ENCODE results near the gene HKDC1. TPM values are rescaled to one million over a fixed set of nuclear protein-coding genes. Genes with fewer than 3 reads are reported as not detected.

HKDC1 gene
- total and polyA plus RNA-seq, 4 donors, result 0.53 to 20.0 (median 5.2) TPM

DNA sequence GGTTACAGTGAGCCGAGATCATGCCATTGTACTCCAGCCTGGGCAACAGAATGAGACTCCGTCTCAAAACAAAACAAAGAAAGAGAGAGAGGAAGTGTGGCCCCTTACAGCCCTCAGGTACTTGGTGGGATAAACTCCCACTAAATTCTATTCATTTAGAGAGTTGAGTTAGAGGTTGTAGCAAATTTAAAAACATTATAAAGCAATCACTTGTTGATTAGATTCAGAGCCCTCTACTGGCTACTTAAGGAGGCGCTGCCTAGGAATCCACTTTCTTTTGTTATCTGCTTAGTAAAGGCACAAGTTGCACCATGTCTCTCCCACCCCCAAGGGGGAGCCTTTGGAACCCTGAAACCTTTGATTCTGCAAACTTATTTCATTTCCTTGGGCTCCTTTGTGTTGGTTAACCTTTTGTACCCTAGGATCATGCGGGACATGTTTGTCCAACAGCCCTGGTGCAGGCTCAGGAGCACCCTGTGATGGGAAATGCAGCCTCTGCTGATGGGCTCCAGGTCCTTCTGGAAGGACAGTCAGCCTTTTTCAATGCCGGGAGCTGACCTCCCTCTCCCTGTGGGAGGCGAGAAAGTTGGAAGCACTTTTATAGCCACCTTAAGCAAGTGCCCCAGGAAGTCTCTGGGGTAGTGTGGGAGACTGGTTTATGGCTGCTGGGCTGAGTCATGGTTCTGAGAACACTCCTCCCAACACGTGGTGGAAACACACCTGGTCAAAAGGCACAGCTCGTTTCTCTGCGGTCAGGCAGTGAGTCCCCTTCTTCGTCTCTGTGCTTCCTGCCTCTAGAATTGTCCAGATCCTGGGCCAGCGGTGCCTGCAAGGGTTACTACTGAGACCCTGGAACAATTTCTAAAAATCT is 2.3 kb downstream of the HKDC1 start (continued):
- TF ChIP-seq JUND (IDR thresholded peaks at IDR 0.05) (peak in 1 of 2 donors; percentile 49), TAF1 (conservative IDR thresholded peaks at IDR 0.05) (no peak), ATF3 (IDR thresholded peaks at IDR 0.05) (peak; percentile 24), FOXA2 (IDR thresholded peaks at IDR 0.05) (no peak)

DNA sequence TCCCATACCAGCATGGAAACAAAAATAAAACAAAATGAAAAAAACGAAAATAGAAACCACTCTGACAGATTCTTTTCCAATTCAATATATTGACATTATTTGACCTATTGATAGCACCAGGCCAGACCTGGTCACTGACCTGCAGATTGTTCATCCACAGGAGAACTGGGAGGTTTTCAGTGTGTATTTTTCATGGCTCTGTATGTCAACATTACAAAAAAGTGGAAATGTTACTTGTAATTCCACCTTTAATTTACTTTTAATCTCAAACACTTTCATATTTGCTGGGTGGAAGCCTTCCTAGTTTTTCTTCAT is 2.9 kb downstream of the HKDC1 start:
- WGBS, result 5% methylated on average over 1 of the region's 1 CpG
- no peak for DNase-seq (ENCODE audit: low spot score)
- no peak overlapping the region for H3K9ac ChIP-seq (ENCODE audit: low read depth in 1 of 2, low read length in 2 of 2)
- peaks cover 0 to 2% (median 0%) of the 10 kb centered on the region in 4 donors for H3K27me3 ChIP-seq (ENCODE audit: control insufficient read depth in 4 of 4, insufficient read depth in 4 of 4, low read length in 3 of 4)
- H3K4me3 ChIP-seq (ENCODE audit: low read depth in 1 of 3, low read length in 3 of 3), result no peak overlapping the region
- H3K4me1 ChIP-seq (ENCODE audit: control insufficient read depth in 4 of 4, insufficient read depth in 4 of 4, low read length in 3 of 4), result peaks cover 0 to 18% (median 8%) of the 10 kb centered on the region in 4 donors
- TF ChIP-seq NR2F2 (IDR thresholded peaks at IDR 0.05), result no peak
- TF ChIP-seq, protein P1, sequence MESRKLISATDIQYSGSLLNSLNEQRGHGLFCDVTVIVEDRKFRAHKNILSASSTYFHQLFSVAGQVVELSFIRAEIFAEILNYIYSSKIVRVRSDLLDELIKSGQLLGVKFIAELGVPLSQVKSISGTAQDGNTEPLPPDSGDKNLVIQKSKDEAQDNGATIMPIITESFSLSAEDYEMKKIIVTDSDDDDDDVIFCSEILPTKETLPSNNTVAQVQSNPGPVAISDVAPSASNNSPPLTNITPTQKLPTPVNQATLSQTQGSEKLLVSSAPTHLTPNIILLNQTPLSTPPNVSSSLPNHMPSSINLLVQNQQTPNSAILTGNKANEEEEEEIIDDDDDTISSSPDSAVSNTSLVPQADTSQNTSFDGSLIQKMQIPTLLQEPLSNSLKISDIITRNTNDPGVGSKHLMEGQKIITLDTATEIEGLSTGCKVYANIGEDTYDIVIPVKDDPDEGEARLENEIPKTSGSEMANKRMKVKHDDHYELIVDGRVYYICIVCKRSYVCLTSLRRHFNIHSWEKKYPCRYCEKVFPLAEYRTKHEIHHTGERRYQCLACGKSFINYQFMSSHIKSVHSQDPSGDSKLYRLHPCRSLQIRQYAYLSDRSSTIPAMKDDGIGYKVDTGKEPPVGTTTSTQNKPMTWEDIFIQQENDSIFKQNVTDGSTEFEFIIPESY (IDR thresholded peaks at IDR 0.05), result no peak
- no peak for TF ChIP-seq FOXA1 (IDR thresholded peaks at IDR 0.05)
- TF ChIP-seq YY1 (IDR thresholded peaks at IDR 0.05), result no peak
- TF ChIP-seq ATF3 (IDR thresholded peaks at IDR 0.05), result no peak
- peak; percentile 51 for TF ChIP-seq SP1 (IDR thresholded peaks at IDR 0.05)
- no peak for TF ChIP-seq EGR1 (IDR thresholded peaks at IDR 0.05; ENCODE audit: low read depth in 2 of 2)
- no peak for TF ChIP-seq RAD21 (IDR thresholded peaks at IDR 0.05)
- no peak for TF ChIP-seq MAX (IDR thresholded peaks at IDR 0.05)
- TF ChIP-seq CTCF (IDR thresholded peaks at IDR 0.05; ENCODE audit: low read depth, low read length, missing input control), result no peak
- no peak for TF ChIP-seq TAF1 (conservative IDR thresholded peaks at IDR 0.05)
- peak in 1 of 2 donors; percentile 92 for TF ChIP-seq RXRA (IDR thresholded peaks at IDR 0.05)
- no peak overlapping the region for H3K27ac ChIP-seq (ENCODE audit: low read depth in 1 of 2, low read length in 2 of 2)
- no peaks in the 10 kb centered on the region for H3K9me3 ChIP-seq (ENCODE audit: control insufficient read depth in 4 of 4, low read length in 3 of 4)
- no peaks in the 10 kb centered on the region for H3K36me3 ChIP-seq (ENCODE audit: control insufficient read depth in 4 of 4, insufficient read depth in 3 of 4, low read depth in 1 of 4, low read length in 3 of 4)

DNA sequence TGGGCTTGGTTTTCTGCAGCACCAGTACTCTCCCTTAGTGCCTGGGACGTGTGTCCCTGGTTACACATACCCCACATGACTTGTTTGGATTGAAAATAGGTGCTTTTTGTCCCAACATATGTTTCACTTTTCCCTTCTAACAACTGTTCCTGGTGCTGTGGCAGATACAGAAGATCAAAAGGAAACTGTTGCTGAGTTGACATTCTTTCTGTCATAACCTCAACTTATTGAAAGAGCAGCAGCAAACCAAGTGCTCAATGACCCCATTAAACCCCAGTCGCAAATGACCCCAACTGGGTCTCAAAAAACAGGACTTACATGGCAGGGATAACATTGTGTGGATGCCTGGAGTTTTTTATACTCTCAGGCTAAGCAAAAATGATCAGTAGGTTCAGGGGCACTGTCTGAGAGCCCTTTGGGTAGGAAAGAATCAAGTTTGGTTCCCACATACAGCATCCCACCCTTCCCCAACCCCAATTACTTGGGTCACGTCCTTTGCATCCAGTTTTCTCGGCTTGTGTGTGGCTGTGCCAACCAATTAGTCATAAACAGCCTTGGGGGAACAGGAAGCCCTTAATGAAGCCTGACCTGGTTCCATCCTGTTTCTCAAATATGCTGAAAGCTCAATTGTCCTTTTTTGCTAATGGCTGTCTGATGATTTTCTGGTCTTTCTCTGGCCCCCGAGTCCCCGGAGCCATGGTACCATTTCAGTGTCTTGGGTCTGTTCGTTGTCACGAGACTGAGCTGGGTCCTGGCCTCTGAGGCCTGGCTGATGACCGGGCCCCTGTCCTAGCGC is 4.9 kb downstream of the HKDC1 start:
- Histone ChIP-seq H3K9ac (ENCODE audit: low read depth in 1 of 2, low read length in 2 of 2) (no peak overlapping the region), H3K27me3 (ENCODE audit: control insufficient read depth in 4 of 4, insufficient read depth in 4 of 4, low read length in 3 of 4) (peaks cover 0 to 2% (median 0%) of the 10 kb centered on the region in 4 donors), H3K36me3 (ENCODE audit: control insufficient read depth in 4 of 4, insufficient read depth in 3 of 4, low read depth in 1 of 4, low read length in 3 of 4) (no peaks in the 10 kb centered on the region), H3K9me3 (ENCODE audit: control insufficient read depth in 4 of 4, low read length in 3 of 4) (no peaks in the 10 kb centered on the region), H3K27ac (ENCODE audit: low read depth in 1 of 2, low read length in 2 of 2) (no peak overlapping the region), H3K4me3 (ENCODE audit: low read depth in 1 of 3, low read length in 3 of 3) (no peak overlapping the region), H3K4me1 (ENCODE audit: control insufficient read depth in 4 of 4, insufficient read depth in 4 of 4, low read length in 3 of 4) (peaks cover 0 to 18% (median 8%) of the 10 kb centered on the region in 4 donors)
- no peak for DNase-seq (ENCODE audit: low spot score)
- TF ChIP-seq HNF4G (IDR thresholded peaks at IDR 0.05), result no peak
- TF ChIP-seq NR2F2 (IDR thresholded peaks at IDR 0.05), result peak; percentile 50
- 66% methylated on average over 10 of the region's 10 CpGs for WGBS
